Fibroblast of mammary gland (primary cell): ENCODE data around the gene COX7A2.
A peak's percentile ranks its signal among the peaks of the same experiment; 100 is the strongest.

ENCODE experiments used
- DNase-seq: peaks from one replicate; pipeline ENCODE4 v3.0.0-alpha.2; 2010; ENCODE audit warnings: low read depth
- H3K4me3 ChIP-seq: 2 replicates; pipeline ENCODE4 v1.5.1; 2011; ENCODE audit warnings: low read depth, mild to moderate bottlenecking, low read length, moderate library complexity; ENCODE audit not compliant: control insufficient read depth
- TF ChIP-seq, protein P1 (sequence below): conservative IDR thresholded peaks from 2 replicates; pipeline ENCODE4 v1.5.1; 2011; ENCODE audit warnings: low read depth, low read length, inconsistent platforms; ENCODE audit not compliant: control insufficient read depth, insufficient read depth

COX7A2 gene

DNA sequence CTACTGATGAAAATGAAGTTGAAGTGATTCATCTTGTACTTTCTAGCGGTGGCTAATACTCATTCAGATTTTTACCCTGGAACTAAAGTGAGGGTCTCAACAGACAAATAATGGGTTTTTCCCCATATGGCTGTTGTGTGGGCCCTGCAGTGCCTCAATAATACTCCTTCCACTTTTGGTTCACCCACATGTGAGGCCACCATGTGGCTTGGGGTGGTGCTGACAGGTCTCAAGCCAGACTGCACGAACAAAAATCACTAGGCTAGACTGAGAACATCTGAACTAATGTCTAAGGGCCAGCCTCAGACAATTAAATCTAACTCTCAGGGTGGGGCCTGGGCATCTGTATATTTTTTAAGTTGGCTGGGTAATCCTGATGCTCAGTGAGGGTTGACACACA, 29.9 kb downstream of the COX7A2 start:
- no peak for DNase-seq
- TF ChIP-seq, protein P1, sequence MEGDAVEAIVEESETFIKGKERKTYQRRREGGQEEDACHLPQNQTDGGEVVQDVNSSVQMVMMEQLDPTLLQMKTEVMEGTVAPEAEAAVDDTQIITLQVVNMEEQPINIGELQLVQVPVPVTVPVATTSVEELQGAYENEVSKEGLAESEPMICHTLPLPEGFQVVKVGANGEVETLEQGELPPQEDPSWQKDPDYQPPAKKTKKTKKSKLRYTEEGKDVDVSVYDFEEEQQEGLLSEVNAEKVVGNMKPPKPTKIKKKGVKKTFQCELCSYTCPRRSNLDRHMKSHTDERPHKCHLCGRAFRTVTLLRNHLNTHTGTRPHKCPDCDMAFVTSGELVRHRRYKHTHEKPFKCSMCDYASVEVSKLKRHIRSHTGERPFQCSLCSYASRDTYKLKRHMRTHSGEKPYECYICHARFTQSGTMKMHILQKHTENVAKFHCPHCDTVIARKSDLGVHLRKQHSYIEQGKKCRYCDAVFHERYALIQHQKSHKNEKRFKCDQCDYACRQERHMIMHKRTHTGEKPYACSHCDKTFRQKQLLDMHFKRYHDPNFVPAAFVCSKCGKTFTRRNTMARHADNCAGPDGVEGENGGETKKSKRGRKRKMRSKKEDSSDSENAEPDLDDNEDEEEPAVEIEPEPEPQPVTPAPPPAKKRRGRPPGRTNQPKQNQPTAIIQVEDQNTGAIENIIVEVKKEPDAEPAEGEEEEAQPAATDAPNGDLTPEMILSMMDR, result no peak
- H3K4me3 ChIP-seq, result no peak overlapping the region

DNA sequence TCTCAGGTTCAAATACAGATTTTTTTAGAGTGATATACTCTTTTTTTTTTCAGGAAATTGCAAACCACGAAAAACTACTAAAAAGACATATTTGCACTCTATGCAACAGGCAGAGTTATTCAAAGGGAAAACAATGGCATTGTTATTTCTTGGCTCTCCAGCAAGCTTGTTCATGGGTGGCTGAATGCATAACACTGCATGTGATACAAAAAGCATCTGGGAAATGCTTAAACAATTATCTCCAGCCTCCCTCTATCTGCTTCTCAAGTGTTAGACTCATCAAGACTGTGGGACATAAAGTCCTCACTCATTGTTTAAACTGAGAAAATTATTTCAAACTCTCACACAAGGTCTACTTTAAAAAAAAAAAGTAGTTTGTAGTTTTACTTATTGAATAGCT, 30.5 kb downstream of the COX7A2 start:
- H3K4me3 ChIP-seq, result no peak overlapping the region
- TF ChIP-seq, protein P1, result no peak
- no peak for DNase-seq

DNA sequence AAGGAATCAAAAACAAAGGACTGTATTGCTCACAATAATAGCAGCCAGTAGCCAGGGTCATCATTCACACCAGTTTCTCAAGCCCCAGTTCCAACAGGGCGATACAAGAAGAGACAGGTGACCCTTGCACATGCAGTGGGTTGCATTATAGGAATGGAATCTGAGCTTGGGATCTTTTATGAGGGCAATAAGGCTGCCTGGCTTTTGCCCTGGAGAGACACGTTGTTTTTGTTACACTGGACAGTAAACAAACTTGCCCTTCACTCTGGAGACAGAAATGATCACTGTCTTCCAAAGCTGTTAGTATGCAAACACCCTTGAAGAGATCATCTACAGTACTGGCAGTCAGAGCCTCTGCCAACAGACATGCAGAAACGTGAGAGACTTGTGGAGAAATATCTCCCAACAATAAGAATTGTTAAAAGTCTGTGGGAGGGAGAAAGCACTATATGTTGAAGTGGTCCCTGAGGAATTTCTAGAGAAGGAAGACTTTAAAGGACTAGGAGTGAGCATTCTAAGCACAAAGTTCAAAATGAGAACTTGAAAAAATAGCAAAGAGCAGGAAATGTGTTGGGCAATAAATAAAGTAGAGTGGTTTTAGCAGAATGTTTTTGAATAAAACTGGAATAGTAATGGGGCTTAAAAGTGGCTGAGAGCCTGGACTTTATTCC, 31.5 kb downstream of the COX7A2 start:
- DNase-seq, result peak; percentile 46
- TF ChIP-seq, protein P1, result no peak
- H3K4me3 ChIP-seq, result no peak overlapping the region

DNA sequence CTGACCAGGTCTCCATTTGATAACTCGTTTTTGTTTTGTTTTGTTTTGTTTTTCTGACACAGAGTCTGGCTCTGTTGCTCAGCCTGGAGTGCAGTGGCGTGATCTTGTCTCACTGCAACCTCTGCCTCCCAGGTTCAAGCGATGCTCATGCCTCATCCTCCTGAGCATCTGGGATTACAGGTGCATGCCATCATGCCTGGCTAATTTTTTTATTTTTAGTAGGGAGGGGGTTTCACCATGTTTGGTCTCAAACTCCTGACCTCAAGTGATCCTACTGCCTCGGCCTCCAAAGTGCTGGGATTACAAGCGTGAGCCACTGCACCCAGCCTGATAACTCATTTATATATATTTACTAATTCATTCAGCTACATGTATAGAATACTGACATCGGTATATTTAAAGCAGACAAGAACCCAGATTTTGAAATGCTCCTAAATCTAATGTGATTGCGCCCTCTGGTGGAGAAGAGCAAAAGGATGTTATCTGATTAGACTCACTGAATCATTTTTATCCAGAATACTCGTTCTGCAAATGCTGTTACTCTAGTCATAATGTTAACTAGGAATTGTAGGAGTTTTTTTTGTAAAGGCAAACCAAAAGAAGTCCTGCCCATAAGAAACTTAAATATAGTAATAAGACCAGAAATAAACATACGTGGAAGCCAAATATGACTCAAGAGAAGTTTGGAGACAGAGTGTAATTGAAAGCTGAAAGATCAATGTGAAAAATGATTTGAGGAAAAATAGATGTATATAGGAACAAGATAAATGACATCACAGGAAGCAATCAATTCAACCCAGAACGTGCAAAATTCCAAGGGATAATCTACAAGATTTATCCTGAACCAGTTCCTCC, 32.5 kb downstream of the COX7A2 start:
- TF ChIP-seq, protein P1, result peak; percentile 79
- H3K4me3 ChIP-seq, result no peak overlapping the region
- DNase-seq, result peak; percentile 78

DNA sequence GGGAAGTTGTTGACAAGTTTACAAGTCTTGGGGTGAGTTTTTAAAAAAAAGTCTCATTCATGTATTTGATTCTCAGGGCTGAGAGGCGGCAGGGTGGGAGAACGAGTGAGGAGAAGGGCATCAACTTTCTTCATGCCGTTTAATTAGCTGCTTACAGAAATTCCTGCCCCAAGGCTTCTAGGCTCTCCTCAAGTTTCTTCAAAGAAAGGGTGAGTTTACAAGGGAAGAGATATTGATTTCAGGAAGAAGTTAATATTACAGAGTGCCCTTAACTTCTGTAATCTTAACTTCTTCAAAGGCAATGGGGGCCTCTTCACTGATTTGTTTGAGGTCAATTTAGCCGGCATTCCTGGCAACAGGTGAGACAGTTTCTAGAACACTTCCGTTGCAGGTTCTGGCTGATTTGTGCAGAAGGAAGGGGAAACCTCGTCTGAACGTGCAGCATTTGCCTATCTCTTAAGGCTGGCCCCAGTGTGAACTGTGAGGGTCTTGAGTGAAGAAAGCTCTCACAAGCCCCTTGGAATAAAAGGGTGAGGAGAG, 34.3 kb downstream of the COX7A2 start:
- H3K4me3 ChIP-seq, result no peak overlapping the region
- TF ChIP-seq, protein P1, result no peak
- DNase-seq, result no peak

DNA sequence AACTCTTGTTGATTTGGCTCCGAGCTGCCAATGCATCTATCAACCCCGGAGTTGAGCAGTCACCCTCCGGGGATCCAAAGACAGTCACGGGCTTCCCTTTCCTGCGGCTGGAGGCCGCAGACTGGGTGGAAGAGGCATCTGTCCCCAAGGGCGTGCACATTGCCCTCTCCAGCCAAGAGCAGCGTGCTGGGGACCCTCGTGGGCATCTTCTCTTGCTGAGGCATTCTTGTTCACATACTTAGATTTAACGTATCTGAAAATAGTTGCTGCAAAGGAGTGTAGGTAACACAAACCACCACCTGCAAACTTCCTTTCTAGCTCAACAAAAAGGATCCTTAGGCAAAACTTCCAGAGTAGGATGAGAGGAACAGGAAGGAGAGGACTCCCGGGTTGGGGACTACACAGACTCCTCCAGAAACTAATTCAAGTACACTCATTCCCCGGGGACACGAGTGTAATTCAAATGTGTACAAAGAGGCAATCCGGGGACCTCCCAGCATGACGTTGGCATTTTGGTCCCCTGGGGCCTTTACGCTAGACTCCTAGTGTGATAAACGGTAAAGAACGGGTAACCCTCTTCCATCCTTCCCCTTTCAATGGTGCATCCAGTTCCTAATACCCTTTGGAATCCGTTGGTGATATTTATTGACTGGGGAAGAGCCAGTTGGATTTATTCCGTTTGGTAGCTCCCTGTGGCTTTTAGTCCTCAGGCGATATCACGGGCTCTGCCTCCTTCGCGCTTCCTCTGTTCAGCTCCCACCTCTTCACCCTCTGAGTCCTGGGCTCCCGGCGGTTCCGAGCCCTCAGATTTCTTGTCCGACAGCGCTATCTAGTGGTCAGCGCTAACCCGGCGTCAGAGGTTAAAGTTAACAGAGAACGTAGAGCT, 35.1 kb downstream of the COX7A2 start:
- TF ChIP-seq, protein P1, result peak; percentile 88
- H3K4me3 ChIP-seq, result peak overlapping the region; percentile 36
- peak; percentile 87 for DNase-seq
